ENCODE results near the gene WNT9B. TPM values are rescaled to one million over a fixed set of nuclear protein-coding genes. Genes with fewer than 3 reads are reported as not detected.
"Not testable (repeated sequence)": the region's sequence is repeated elsewhere in the genome, so short reads cannot be mapped to it uniquely, and the experiment has no call there.

Gene WNT9B
- total RNA-seq, 4 donors from 2014 or later = 0.31 to 0.81 (median 0.45) TPM; not detected in 1

GRCh38 chr17:46917041-46917440 lies 65.7 kb downstream of the WNT9B start:
- TF ChIP-seq POLR2A (IDR thresholded peaks at IDR 0.05) = no peak
- TF ChIP-seq CTCF (IDR thresholded peaks at IDR 0.05) = no peak
- TF ChIP-seq EP300 (IDR thresholded peaks at IDR 0.05) = no peak
- no peak for TF ChIP-seq POLR2AphosphoS5 (IDR thresholded peaks at IDR 0.05)
- no peak for ATAC-seq
- H3K9me3 ChIP-seq = no peaks in the 10 kb centered on the region
- no peaks in the 10 kb centered on the region for H3K36me3 ChIP-seq
- peaks cover 0 to under 1% (median 0%) of the 10 kb centered on the region in 3 donors for H3K4me1 ChIP-seq
- H3K27ac ChIP-seq = no peak overlapping the region
- H3K4me3 ChIP-seq = no peak overlapping the region
- peaks cover 10% of the 10 kb centered on the region for H3K27me3 ChIP-seq

GRCh38 chr17:46917516-46917915 lies 66.1 kb downstream of the WNT9B start:
- WGBS, 2 donors (ENCODE audit: low coverage in 1 of 2) = 67 to 100% methylated on average over 1 to 3 of the region's 4 CpGs

GRCh38 chr17:46921962-46922361 lies 70.6 kb downstream of the WNT9B start:
- H3K36me3 ChIP-seq, ATAC-seq, H3K9me3 ChIP-seq, H3K27me3 ChIP-seq, H3K27ac ChIP-seq: not testable (repeated sequence)
- H3K4me3 ChIP-seq = peak overlapping the region; percentile 52 to 72
- H3K4me1 ChIP-seq = peaks cover 3 to 39% (median 4%) of the 10 kb centered on the region in 3 donors
- 50 to 66% methylated on average over 4 of the region's 4 CpGs for WGBS, 2 donors (ENCODE audit: low coverage in 1 of 2)

More at GRCh38 chr17:46917516-46917915, 66.1 kb downstream of the WNT9B start:
- Histone ChIP-seq H3K4me3 (no peak overlapping the region), H3K27me3 (peaks cover 5% of the 10 kb centered on the region), H3K9me3 (no peaks in the 10 kb centered on the region), H3K36me3 (no peaks in the 10 kb centered on the region), H3K4me1 (peaks cover 0 to 5% (median 0%) of the 10 kb centered on the region in 3 donors), H3K27ac (no peak overlapping the region)
- TF ChIP-seq CTCF (IDR thresholded peaks at IDR 0.05) (no peak), POLR2AphosphoS5 (IDR thresholded peaks at IDR 0.05) (no peak), EP300 (IDR thresholded peaks at IDR 0.05) (no peak), POLR2A (IDR thresholded peaks at IDR 0.05) (no peak)
- no peak for ATAC-seq

DNA sequence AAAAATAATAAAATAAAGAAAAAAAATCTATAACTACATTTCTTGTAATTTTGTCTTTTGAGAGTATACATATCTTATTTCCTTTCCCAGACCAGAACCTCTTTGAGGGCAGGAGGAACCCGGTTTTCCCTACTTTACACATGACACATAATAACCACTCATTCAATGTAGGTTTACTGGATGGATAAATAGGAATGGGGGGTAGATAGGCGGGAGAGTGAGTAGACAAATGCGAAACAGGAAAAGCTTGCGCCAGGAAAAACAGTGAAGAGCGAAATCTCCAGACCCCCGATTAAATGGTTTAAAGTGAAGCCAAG lies 71.1 kb downstream of the WNT9B start:
- TF ChIP-seq CTCF (IDR thresholded peaks at IDR 0.05) (no peak), POLR2AphosphoS5 (IDR thresholded peaks at IDR 0.05) (no peak), EP300 (IDR thresholded peaks at IDR 0.05) (no peak), POLR2A (IDR thresholded peaks at IDR 0.05) (no peak)
- 0% methylated on average over 5 to 6 of the region's 6 CpGs for WGBS, 2 donors (ENCODE audit: low coverage in 1 of 2)
- Histone ChIP-seq H3K27me3 (no peaks in the 10 kb centered on the region), H3K36me3 (no peaks in the 10 kb centered on the region), H3K4me1 (peaks cover 3 to 41% (median 4%) of the 10 kb centered on the region in 3 donors), H3K9me3 (no peaks in the 10 kb centered on the region), H3K27ac (peak overlapping the region; percentile 75 to 91 (median 88)), H3K4me3 (peak overlapping the region; percentile 52 to 72)
- peak; percentile 6 for ATAC-seq

GRCh38 chr17:46922804-46923635 lies 71.6 kb downstream of the WNT9B start, which contains the start of gene GOSR2:
GOSR2 (plus strand) TSS chr17:46923160; CDS start chr17:46923193, 33 bp downstream.
- 0% methylated on average over 4 to 8 of the region's 52 CpGs for WGBS, 2 donors (ENCODE audit: low coverage in 1 of 2)
- peak within 1 kb of the TSS; percentile 52 to 72 for H3K4me3 ChIP-seq
- no peaks in the 10 kb centered on the region for H3K36me3 ChIP-seq
- peaks cover 3 to 47% (median 4%) of the 10 kb centered on the region in 3 donors for H3K4me1 ChIP-seq
- ATAC-seq = peak; percentile 97
- no peaks in the 10 kb centered on the region for H3K27me3 ChIP-seq
- no peak for TF ChIP-seq EP300 (IDR thresholded peaks at IDR 0.05)
- TF ChIP-seq POLR2A (IDR thresholded peaks at IDR 0.05) = peak; percentile 78 to 79
- peak; percentile 81 for TF ChIP-seq POLR2AphosphoS5 (IDR thresholded peaks at IDR 0.05)
- TF ChIP-seq CTCF (IDR thresholded peaks at IDR 0.05) = peak in 2 of 4 experiments; percentile 16 to 20
- peak within 1 kb of the TSS; percentile 75 to 91 (median 88) for H3K27ac ChIP-seq
- H3K9me3 ChIP-seq = no peaks in the 10 kb centered on the region

Data from gastroesophageal sphincter (tissue), 4 donors.